ENCODE measurements around the gene POTEB3.
"Not testable (repeated sequence)": the region's sequence is repeated elsewhere in the genome, so short reads cannot be mapped to it uniquely, and the experiment has no call there.

POTEB3 gene

DNA sequence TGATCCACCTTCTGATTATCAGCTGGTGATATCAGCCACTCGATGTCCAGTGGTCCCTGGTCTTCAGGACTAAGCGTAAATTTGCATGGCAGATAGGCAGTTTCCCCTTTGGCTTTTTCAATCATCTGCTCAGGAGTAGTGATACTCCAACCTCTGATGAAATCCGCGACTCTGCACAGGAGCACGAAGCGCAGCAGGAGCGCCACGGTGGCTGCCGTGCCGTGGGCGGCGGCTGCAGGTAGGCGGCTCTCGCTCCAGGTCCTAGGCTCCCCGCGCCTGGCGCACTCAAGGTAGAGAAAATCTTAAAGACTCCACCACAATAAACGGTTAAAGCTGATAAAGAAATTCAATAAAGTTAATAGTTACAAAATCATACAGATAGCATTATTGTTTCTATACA, 66.6 kb downstream of the POTEB3 start:
- not testable (repeated sequence) for H3K36me3 ChIP-seq (ENCODE audit: insufficient read depth, insufficient read length, low read length); H3K27me3 ChIP-seq (ENCODE audit: insufficient read depth, insufficient read length); H3K4me3 ChIP-seq (ENCODE audit: insufficient read length, low read depth); H3K9ac ChIP-seq (ENCODE audit: insufficient read length, low read depth); H3K9me3 ChIP-seq (ENCODE audit: insufficient read depth, low read length); H3K4me1 ChIP-seq (ENCODE audit: insufficient read depth, insufficient read length); DNase-seq (ENCODE audit: low read depth, low spot score)

DNA sequence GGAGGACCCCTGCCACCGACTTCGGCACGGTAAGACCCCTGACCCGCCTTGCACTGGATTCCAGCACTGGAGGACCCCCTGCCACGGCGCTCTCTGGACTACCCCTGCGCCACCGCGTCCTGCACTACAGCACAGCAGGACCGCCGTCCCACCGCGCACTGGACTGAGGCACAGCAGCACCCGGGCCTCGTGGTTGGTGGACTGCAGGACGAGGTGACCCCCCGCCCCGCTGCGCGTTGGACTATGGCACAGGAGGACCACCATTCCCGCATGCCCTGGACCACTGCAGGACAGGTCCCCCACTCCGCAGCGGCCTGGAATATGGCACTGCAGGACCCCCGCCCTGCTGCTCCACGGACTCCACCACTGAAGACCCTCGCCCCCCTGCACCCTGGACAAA, 71.1 kb downstream of the POTEB3 start:
- not testable (repeated sequence) for H3K4me1 ChIP-seq (ENCODE audit: insufficient read depth, insufficient read length); H3K9ac ChIP-seq (ENCODE audit: insufficient read length, low read depth); DNase-seq (ENCODE audit: low read depth, low spot score); H3K27me3 ChIP-seq (ENCODE audit: insufficient read depth, insufficient read length); H3K4me3 ChIP-seq (ENCODE audit: insufficient read length, low read depth); H3K36me3 ChIP-seq (ENCODE audit: insufficient read depth, insufficient read length, low read length); H3K9me3 ChIP-seq (ENCODE audit: insufficient read depth, low read length)

- not testable (repeated sequence) for H3K9me3 ChIP-seq (ENCODE audit: insufficient read depth, low read length); H3K27me3 ChIP-seq (ENCODE audit: insufficient read depth, insufficient read length); H3K4me1 ChIP-seq (ENCODE audit: insufficient read depth, insufficient read length); H3K4me3 ChIP-seq (ENCODE audit: insufficient read length, low read depth); H3K9ac ChIP-seq (ENCODE audit: insufficient read length, low read depth); H3K36me3 ChIP-seq (ENCODE audit: insufficient read depth, insufficient read length, low read length); DNase-seq (ENCODE audit: low read depth, low spot score)
Measured at GRCh38 chr15:21368625-21369024, 71.7 kb downstream of the POTEB3 start.

Measured in NT2/D1 (cell line).